GM12878 (cell line): ENCODE results near the gene LY9. TPM values are rescaled to one million over a fixed set of nuclear protein-coding genes. Genes with fewer than 3 reads are reported as not detected.
A peak's percentile ranks its signal among the peaks of the same experiment; 100 is the strongest.

Experiments
- BCLAF1 ChIP-seq: fragments of 450-650 bp; IDR thresholded peaks from 2 replicates; pipeline ENCODE4 v1.6.1; 2017; ENCODE audit warnings: antibody characterized with exemption, mild to moderate bottlenecking, moderate library complexity
- BHLHE40 ChIP-seq, 2 experiments: fragments of 450-650 bp in 1 of 2; IDR thresholded peaks; 2 replicates each; pipeline ENCODE4 v1.6.1; 2011 to 2017; ENCODE audit warnings: low read depth in 2 of 2, borderline replicate concordance in 1 of 2, improper control_type of control experiment in 1 of 2, low read length in 1 of 2, mild to moderate bottlenecking in 1 of 2
- CBX5 ChIP-seq: sonication (generic); IDR thresholded peaks from 2 replicates; pipeline ENCODE4 v1.6.1; 2016; ENCODE audit warnings: low read depth, moderate library complexity, mild to moderate bottlenecking, inconsistent platforms
- CHD1 ChIP-seq: IDR thresholded peaks from 2 replicates; pipeline ENCODE4 v1.6.1; 2012; ENCODE audit warnings: low read depth, low read length, improper control_type of control experiment
- ELK1 ChIP-seq: IDR thresholded peaks from 2 replicates; pipeline ENCODE4 v1.6.1; 2012; ENCODE audit warnings: low read depth, low read length, improper control_type of control experiment
- ETV6 ChIP-seq, 2 experiments: fragments of 450-650 bp in 1 of 2; IDR thresholded peaks in 1 of 2; conservative IDR thresholded peaks in 1 of 2; 2 replicates each; pipeline ENCODE4 v1.6.1; 2014; ENCODE audit warnings: antibody characterized with exemption in 1 of 2, borderline replicate concordance in 1 of 2, low read depth in 1 of 2, mild to moderate bottlenecking in 1 of 2, moderate library complexity in 1 of 2
- HCFC1 ChIP-seq: fragments of 150-350 bp; IDR thresholded peaks from 2 replicates; pipeline ENCODE4 v1.6.1; 2014; ENCODE audit warnings: low read length
- IKZF1 ChIP-seq: fragments of 450-650 bp; conservative IDR thresholded peaks from 2 replicates; pipeline ENCODE4 v1.6.1; 2017; ENCODE audit warnings: antibody characterized with exemption, mild to moderate bottlenecking
- MTA2 ChIP-seq: fragments of 450-650 bp; IDR thresholded peaks from 2 replicates; pipeline ENCODE4 v1.6.1; 2016; ENCODE audit warnings: low read depth, mild to moderate bottlenecking, moderate library complexity
- MYC ChIP-seq: IDR thresholded peaks from 2 replicates; pipeline ENCODE4 v1.6.1; 2011; ENCODE audit warnings: mild to moderate bottlenecking, low read length, moderate library complexity, inconsistent platforms; ENCODE audit not compliant: insufficient read depth, insufficient replicate concordance, insufficient read length, severe bottlenecking
- NR2C2 ChIP-seq: IDR thresholded peaks from 2 replicates; pipeline ENCODE4 v1.6.1; 2011; ENCODE audit warnings: borderline replicate concordance, low read depth; ENCODE audit not compliant: control insufficient read depth, insufficient read length
- RUNX3 ChIP-seq: IDR thresholded peaks from 2 replicates; pipeline ENCODE4 v1.6.1; 2012; ENCODE audit warnings: low read length, inconsistent platforms
- SKIL ChIP-seq: fragments of 450-650 bp; IDR thresholded peaks from 2 replicates; pipeline ENCODE4 v1.6.1; 2017; ENCODE audit warnings: mild to moderate bottlenecking, low read depth, inconsistent platforms; ENCODE audit not compliant: poor library complexity, severe bottlenecking
- SP1 ChIP-seq: IDR thresholded peaks from one replicate; pipeline ENCODE4 v1.6.1; 2011; ENCODE audit warnings: low read depth, low read length
- SREBF2 ChIP-seq: IDR thresholded peaks from 2 replicates; pipeline ENCODE4 v1.6.1; 2012; ENCODE audit warnings: mild to moderate bottlenecking, low read length
- SUZ12 ChIP-seq: fragments of 200-600 bp; sonication (generic); IDR thresholded peaks from one replicate; pipeline ENCODE4 v1.6.1; 2018; ENCODE audit warnings: antibody characterized with exemption, mild to moderate bottlenecking; ENCODE audit not compliant: unreplicated experiment
- ZBTB4 ChIP-seq: fragments of 450-650 bp; formaldehyde crosslinking; IDR thresholded peaks from 2 replicates; pipeline ENCODE4 v1.4.0; 2022; ENCODE audit warnings: mild to moderate bottlenecking, moderate library complexity
- ZNF207 ChIP-seq: fragments of 450-650 bp; IDR thresholded peaks from 2 replicates; pipeline ENCODE4 v1.6.1; 2014; ENCODE audit warnings: antibody characterized with exemption, mild to moderate bottlenecking, borderline replicate concordance
- polyA plus RNA-seq, 11 experiments: library from polyadenylated mRNA; depleted of rRNA in 4 of 11; unstranded in 6 of 11; stranded (reverse) in 5 of 11; fragments of >200 nt; fragmentation: Nextera tagmentation in 4 of 11; fragmentation: Illumina TruSeq in 1 of 11; extraction: Ambion mirVana in 4 of 11; extraction: Trizol in 1 of 11; gene quantifications; 1 replicate in 1 of 11; 2 replicates in 10 of 11; pipeline versions ENCODE4 v1.2.1 to v1.2.3, GENCODE V29; 2011 to 2016; ENCODE audit warnings: inconsistent platforms in 2 of 11, missing spikeins in 2 of 11, low read depth in 1 of 11
- total RNA-seq, 4 experiments: library from RNA; depleted of rRNA in 3 of 4; stranded (reverse); fragments of >200 nt in 3 of 4; fragmentation: Illumina TruSeq in 1 of 4; extraction: Trizol in 1 of 4; gene quantifications; 2 replicates each; pipeline versions ENCODE4 v1.2.1 to v1.2.3, GENCODE V29; 2013 to 2021

The LY9 gene
- total and polyA plus RNA-seq, 10 of the 15 experiments (the other 5 are each of a cell fraction or from before 2014, with no cell fraction given): 2.7 to 12.5 (median 9.0) TPM

GRCh38 chr1:160767395-160768294 lies 28.3 kb upstream of the LY9 start (continued):
- TF ChIP-seq RUNX3 (no peak; the same call in 1 of the 2 replicates), IKZF1 (peak; percentile 64; the same call in 1 of the 2 replicates), NR2C2 (no peak), SREBF2 (no peak), SP1 (no peak), MTA2 (no peak), ZNF207 (no peak), SKIL (no peak), ETV6 (conservative IDR thresholded peaks at IDR 0.05 in 1 of 2, IDR thresholded peaks at IDR 0.05 in 1 of 2; ENCODE audit: borderline replicate concordance in 1 of 2, low read depth in 1 of 2) (no peak), ELK1 (no peak), ZBTB4 (CRISPR knock-in tag) (no peak), CBX5 (no peak), SUZ12 (no peak), HCFC1 (no peak), BHLHE40 (IDR thresholded peaks at IDR 0.05; ENCODE audit: borderline replicate concordance in 1 of 2, low read depth in 2 of 2, low read length in 1 of 2) (peak in 1 of 2 experiments; percentile 16; a peak in 1 of 4 replicates), BCLAF1 (no peak), MYC (no peak), CHD1 (no peak)
